HG03575 (cell line): ENCODE data around the gene CYTH1.

Experiments used
- ATAC-seq: cut with Tn5 transposase; IDR thresholded peaks from one replicate; pipeline ENCODE4 v1.9.1; 2021; ENCODE audit not compliant: unreplicated experiment, insufficient number of reproducible peaks, low FRiP score; ENCODE audit errors: extremely low read depth

Gene CYTH1

DNA sequence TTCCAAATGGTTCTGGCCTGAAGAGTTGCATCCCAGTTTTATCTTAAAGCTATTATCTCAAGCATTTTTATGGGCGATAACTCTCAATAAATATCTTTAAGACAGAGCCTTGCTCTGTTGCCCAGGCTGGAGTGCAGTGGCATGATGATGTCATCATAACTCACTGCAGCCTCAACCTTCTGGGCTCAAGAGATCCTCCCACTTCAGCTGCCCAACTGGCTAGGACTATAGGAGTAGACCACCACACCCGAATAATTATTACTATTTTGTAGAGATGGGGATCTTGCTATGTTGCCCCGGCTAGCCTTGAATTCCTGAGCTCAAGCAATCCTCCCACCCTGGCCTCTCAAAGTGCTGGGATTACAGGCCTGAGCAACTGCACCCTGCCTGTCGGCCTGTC is 26.1 kb upstream of the CYTH1 start:
- ATAC-seq = no peak

DNA sequence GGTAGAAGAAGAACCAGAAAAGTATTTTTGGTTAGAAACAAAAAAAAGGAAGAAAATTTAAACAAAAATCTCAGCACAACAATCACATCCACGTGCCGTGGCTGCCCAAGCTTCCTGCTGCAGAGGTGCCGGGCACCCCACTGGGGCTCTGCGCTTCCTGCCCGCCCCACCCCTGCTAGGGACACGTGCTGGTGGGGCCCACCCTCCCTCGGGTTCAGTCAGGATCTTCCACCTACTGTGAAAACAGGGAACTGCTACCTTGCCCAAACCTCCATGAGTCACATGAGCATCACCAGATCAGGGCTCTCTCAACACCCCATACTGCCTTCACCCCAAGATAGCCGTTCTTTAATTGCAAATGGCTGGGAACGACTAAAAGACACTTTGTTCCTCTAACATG is 24.4 kb upstream of the CYTH1 start:
- no peak for ATAC-seq

DNA sequence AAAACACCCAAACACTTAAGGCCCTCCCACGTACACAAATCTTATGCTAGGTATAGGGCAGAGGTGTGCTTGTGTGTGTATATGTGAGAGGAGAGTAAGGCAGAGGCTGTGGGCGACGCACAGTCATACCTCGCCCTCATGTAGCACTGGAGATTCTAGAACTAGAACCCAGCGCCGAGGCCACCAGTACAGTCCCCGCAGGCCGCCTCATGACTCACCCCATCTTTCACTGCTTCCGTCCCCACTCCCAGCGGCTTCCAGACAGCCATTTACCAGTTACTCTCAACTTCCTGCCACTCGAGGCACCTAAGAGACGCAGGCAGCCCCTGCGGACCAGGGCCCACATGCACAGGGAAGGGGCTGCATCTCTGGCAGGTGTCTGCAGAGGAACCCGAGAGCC is 23.2 kb upstream of the CYTH1 start:
- ATAC-seq = no peak

DNA sequence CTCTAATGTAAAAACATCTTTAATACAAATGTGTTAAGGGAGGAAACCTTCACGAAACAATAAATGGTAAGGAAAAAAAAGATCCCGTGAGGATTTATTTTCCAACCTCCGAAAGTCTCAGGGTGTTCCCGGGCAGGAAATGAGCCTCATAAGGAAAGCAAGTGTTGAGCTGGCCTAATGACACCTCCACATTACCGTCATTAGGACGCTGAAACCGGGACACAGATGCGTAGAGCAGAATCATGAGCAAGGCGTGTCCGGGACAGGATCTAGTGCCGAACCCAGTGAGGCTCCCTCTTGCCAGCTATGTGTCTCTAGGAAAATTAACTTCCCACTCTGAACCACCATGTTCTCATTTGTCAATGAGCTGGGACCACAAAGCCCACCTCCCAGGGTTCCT is 22.7 kb upstream of the CYTH1 start:
- ATAC-seq = no peak

- no peak for ATAC-seq
These were observed 21.2 kb upstream of the CYTH1 start for GRCh38 chr17:78803186-78803845.

- ATAC-seq = no peak
These were observed 20.4 kb upstream of the CYTH1 start for GRCh38 chr17:78802459-78802858.

- no peak for ATAC-seq
These were observed 19.9 kb upstream of the CYTH1 start for GRCh38 chr17:78802008-78802407.

DNA sequence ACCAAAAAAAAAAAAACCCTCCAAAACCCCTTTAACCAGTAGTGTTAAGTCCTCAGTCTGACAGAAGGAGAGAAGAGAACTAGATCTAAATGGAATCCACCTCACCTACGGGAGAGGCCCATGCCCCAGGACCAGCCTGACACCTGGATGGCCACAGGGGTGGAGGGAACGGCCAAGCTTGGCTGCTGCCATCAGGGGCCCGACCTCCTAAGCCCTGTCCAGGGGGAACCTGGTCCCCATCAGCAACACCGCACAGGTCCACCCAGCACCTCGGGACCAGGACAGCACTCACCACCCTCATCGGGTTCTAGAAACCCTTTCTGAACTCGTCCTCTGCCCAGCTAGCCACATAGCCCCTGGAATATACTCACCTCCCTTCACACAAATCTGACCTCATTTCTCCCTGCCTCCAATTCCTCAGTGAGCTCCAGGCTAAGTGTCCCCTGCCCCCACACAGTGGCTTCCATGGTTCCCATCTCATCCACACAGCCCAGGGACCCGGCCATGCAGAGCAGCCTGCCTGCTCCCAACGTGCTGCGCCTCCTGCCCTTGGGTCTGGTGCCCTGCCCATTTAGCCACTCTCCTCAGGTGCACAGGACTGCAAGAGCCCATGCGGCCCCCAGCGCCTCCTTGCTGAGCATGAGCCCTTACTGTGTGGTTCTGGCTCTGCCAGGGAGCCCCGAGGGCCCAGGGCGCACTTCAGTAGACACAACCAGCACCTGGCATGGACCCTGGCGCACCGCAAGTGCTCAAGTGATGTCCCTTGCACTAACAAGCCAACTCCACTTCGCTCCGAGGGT is 18.3 kb upstream of the CYTH1 start:
- no peak for ATAC-seq

GRCh38 chr17:78798695-78799559 is 16.9 kb upstream of the CYTH1 start:
- no peak for ATAC-seq

- ATAC-seq = no peak
These were observed 15.9 kb upstream of the CYTH1 start for GRCh38 chr17:78797691-78798585.

DNA sequence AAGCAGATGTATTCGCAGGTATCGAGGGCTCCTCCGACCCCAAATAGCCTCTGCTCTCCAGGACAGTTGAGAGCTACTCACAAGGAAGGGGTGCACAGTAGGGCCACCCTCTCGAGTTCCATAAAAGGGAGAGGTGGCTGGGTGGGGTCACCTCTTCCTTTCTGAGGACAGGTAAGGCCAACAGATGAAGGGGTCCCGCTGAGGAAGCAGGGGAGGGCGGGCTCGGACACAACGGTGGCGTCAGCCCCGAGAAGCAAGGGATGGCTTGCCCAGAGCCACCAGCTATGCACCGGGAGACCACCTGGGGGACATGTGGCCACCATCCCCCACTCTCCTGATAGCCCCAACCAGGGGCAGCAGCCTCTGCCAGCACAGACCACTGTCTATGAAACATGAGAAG is 15.1 kb upstream of the CYTH1 start:
- no peak for ATAC-seq

DNA sequence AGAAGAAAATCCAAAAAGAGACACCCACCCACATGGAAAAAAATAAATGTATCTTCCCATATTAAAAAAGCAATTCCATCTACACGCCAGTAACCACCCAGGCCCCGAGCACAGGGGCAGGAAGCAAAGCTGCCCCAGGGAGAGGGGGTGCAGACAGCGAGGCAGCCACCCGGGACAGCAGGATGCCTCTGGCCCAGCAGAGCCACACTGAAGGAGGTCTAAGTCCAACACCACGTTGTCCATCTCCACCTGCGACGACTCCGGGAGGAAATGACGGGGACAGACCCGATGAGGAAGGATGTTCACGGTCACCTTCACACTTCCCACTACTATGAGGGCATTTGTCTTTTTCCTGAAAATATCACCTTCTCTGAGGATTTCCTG is 14.4 kb upstream of the CYTH1 start:
- ATAC-seq = no peak

DNA sequence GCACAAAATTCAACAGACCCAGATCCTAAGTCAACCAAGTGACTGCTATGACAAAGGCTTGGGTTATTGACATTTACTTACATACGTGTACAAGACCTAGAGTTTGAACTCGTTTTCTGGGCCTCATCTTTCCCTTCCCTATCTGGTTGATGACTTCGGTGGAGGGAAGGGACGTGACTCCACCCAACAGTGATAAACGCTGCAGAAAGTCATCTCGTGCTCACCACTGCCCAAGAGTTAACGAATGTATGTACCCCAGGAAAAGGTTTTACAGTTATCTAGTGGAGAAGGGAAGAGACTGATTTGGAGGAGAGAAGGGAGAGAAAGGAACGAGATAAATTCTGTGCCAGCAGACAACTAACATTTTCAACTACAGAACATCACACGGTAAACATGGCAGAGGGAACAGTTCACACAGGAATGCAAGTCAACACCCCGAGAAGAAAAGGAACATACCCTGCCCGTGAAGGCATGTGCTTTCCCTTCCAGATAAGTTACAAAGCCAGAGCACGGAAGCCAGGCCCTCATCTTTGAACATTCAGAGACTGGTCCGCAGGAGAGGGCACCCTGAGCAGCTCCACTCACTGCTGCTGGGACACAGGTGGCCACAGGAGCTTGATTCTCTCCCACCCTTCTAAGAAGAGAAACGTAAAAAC is 13.9 kb upstream of the CYTH1 start:
- ATAC-seq = no peak

DNA sequence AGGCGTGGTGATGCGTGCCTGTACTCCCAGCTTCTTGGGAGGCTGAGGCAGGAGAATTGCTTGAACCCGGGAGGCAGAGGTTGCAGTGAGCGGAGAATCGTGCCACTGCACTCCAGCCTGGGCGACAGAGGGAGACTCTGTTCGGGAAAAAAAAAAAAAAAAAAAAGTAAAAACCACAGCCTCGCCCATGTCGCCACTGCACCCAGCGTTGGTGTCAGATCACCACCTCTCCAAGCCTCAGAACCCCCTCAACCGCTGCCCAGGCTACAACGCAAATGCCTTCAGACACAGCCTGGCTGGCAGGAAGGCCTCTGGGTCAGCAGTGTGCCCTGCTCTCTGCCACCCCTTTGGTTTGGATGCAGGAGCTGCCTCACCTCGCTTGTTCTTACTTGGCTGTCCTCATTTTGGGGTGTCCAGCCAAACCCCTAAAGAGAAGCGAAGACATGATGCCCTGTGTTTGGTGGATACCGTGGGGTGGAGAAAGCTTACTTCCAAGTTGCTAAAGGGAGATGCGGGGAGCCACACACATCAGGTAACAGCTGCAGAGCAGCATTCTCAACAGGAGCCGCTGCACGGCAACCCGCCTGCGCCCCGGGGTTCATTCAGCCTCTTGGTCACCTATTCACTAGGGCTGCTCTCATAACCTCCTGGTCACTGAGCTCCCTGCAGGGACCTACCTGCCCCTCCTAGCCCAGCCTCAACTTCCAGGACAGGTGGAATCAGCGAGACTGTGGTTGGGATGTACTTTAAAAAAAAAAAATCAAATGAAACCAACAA is 13.0 kb upstream of the CYTH1 start:
- ATAC-seq = no peak

- ATAC-seq = no peak
These were observed 12.3 kb upstream of the CYTH1 start for GRCh38 chr17:78794399-78794798.

- no peak for ATAC-seq
These were observed 11.9 kb upstream of the CYTH1 start for GRCh38 chr17:78793968-78794367.

- no peak for ATAC-seq
These were observed 11.3 kb upstream of the CYTH1 start for GRCh38 chr17:78793415-78793814.
